ENCODE results near the gene GNG12.
"Not testable (repeated sequence)": the region's sequence is repeated elsewhere in the genome, so short reads cannot be mapped to it uniquely, and the experiment has no call there.

GNG12 gene

GRCh38 chr1:67662884-67663283 is 170.4 kb downstream of the GNG12 start:
- Histone ChIP-seq H3K4me3 (ENCODE audit: insufficient read depth, low read depth, low read length) (no peak overlapping the region), H3K27me3 (ENCODE audit: control insufficient read depth, insufficient read depth, low read length, poor library complexity, severe bottlenecking) (no peaks in the 10 kb centered on the region), H3K9me3 (ENCODE audit: control insufficient read depth, low read length) (no peaks in the 10 kb centered on the region), H3K4me1 (ENCODE audit: control insufficient read depth, insufficient read depth, low read length) (no peaks in the 10 kb centered on the region), H3K27ac (ENCODE audit: insufficient read depth, low read depth, low read length, poor library complexity, severe bottlenecking) (no peak overlapping the region), H3K36me3 (ENCODE audit: control insufficient read depth, insufficient read depth, low read length) (no peaks in the 10 kb centered on the region)
- WGBS, 2 experiments = 67 to 76% methylated on average over 3 to 6 of the region's 6 CpGs

- H3K36me3 ChIP-seq (ENCODE audit: control insufficient read depth, insufficient read depth, low read length) = no peaks in the 10 kb centered on the region
- no peaks in the 10 kb centered on the region for H3K27me3 ChIP-seq (ENCODE audit: control insufficient read depth, insufficient read depth, low read length, poor library complexity, severe bottlenecking)
- no peak overlapping the region for H3K27ac ChIP-seq (ENCODE audit: insufficient read depth, low read depth, low read length, poor library complexity, severe bottlenecking)
- H3K4me3 ChIP-seq (ENCODE audit: insufficient read depth, low read depth, low read length) = no peak overlapping the region
- H3K4me1 ChIP-seq (ENCODE audit: control insufficient read depth, insufficient read depth, low read length) = no peaks in the 10 kb centered on the region
- 94 to 95% methylated on average over 1 to 2 of the region's 2 CpGs for WGBS, 2 experiments
- H3K9me3 ChIP-seq (ENCODE audit: control insufficient read depth, low read length) = no peaks in the 10 kb centered on the region
Observed at GRCh38 chr1:67659229-67659628, 174.0 kb downstream of the GNG12 start.

- 91 to 94% methylated on average over 1 of the region's 1 CpG for WGBS, 2 experiments
- not testable (repeated sequence) for H3K27me3 ChIP-seq (ENCODE audit: control insufficient read depth, insufficient read depth, low read length, poor library complexity, severe bottlenecking); H3K4me1 ChIP-seq (ENCODE audit: control insufficient read depth, insufficient read depth, low read length); H3K27ac ChIP-seq (ENCODE audit: insufficient read depth, low read depth, low read length, poor library complexity, severe bottlenecking); H3K36me3 ChIP-seq (ENCODE audit: control insufficient read depth, insufficient read depth, low read length); H3K4me3 ChIP-seq (ENCODE audit: insufficient read depth, low read depth, low read length); H3K9me3 ChIP-seq (ENCODE audit: control insufficient read depth, low read length)
Observed at GRCh38 chr1:67657152-67657551, 176.1 kb downstream of the GNG12 start.

- no peaks in the 10 kb centered on the region for H3K4me1 ChIP-seq (ENCODE audit: control insufficient read depth, insufficient read depth, low read length)
- whole genome bisulfite sequencing, 2 experiments = 58 to 60% methylated on average over 2 of the region's 2 CpGs
- H3K9me3 ChIP-seq (ENCODE audit: control insufficient read depth, low read length) = no peaks in the 10 kb centered on the region
- no peaks in the 10 kb centered on the region for H3K36me3 ChIP-seq (ENCODE audit: control insufficient read depth, insufficient read depth, low read length)
- H3K4me3 ChIP-seq (ENCODE audit: insufficient read depth, low read depth, low read length) = no peak overlapping the region
- no peak overlapping the region for H3K27ac ChIP-seq (ENCODE audit: insufficient read depth, low read depth, low read length, poor library complexity, severe bottlenecking)
- H3K27me3 ChIP-seq (ENCODE audit: control insufficient read depth, insufficient read depth, low read length, poor library complexity, severe bottlenecking) = no peaks in the 10 kb centered on the region
Observed at GRCh38 chr1:67655581-67655980, 177.7 kb downstream of the GNG12 start.

GRCh38 chr1:67653304-67653703 is 180.0 kb downstream of the GNG12 start:
- Histone ChIP-seq H3K4me1 (ENCODE audit: control insufficient read depth, insufficient read depth, low read length) (no peaks in the 10 kb centered on the region), H3K9me3 (ENCODE audit: control insufficient read depth, low read length) (no peaks in the 10 kb centered on the region), H3K4me3 (ENCODE audit: insufficient read depth, low read depth, low read length) (no peak overlapping the region), H3K27ac (ENCODE audit: insufficient read depth, low read depth, low read length, poor library complexity, severe bottlenecking) (no peak overlapping the region), H3K36me3 (ENCODE audit: control insufficient read depth, insufficient read depth, low read length) (no peaks in the 10 kb centered on the region), H3K27me3 (ENCODE audit: control insufficient read depth, insufficient read depth, low read length, poor library complexity, severe bottlenecking) (no peaks in the 10 kb centered on the region)

- H3K36me3 ChIP-seq (ENCODE audit: control insufficient read depth, insufficient read depth, low read length) = no peaks in the 10 kb centered on the region
- H3K27me3 ChIP-seq (ENCODE audit: control insufficient read depth, insufficient read depth, low read length, poor library complexity, severe bottlenecking) = no peaks in the 10 kb centered on the region
- H3K4me3 ChIP-seq (ENCODE audit: insufficient read depth, low read depth, low read length) = no peak overlapping the region
- no peaks in the 10 kb centered on the region for H3K9me3 ChIP-seq (ENCODE audit: control insufficient read depth, low read length)
- 93 to 94% methylated on average over 2 of the region's 2 CpGs for WGBS, 2 experiments
- no peak overlapping the region for H3K27ac ChIP-seq (ENCODE audit: insufficient read depth, low read depth, low read length, poor library complexity, severe bottlenecking)
- H3K4me1 ChIP-seq (ENCODE audit: control insufficient read depth, insufficient read depth, low read length) = no peaks in the 10 kb centered on the region
Observed at GRCh38 chr1:67652800-67653199, 180.5 kb downstream of the GNG12 start.

All from ectodermal cell (in vitro differentiated cells).